NCI-H446 treated with DMSO at 0.1 percent for 48 hours (cell line): ENCODE data around the gene STIP1.
"Not testable (repeated sequence)": the region's sequence is repeated elsewhere in the genome, so short reads cannot be mapped to it uniquely, and the experiment has no call there.

Experiments used
- DNase-seq: peaks from one replicate; lab custom pipeline; 2025; lab: John Stamatoyannopoulos, UW

STIP1 gene

DNA sequence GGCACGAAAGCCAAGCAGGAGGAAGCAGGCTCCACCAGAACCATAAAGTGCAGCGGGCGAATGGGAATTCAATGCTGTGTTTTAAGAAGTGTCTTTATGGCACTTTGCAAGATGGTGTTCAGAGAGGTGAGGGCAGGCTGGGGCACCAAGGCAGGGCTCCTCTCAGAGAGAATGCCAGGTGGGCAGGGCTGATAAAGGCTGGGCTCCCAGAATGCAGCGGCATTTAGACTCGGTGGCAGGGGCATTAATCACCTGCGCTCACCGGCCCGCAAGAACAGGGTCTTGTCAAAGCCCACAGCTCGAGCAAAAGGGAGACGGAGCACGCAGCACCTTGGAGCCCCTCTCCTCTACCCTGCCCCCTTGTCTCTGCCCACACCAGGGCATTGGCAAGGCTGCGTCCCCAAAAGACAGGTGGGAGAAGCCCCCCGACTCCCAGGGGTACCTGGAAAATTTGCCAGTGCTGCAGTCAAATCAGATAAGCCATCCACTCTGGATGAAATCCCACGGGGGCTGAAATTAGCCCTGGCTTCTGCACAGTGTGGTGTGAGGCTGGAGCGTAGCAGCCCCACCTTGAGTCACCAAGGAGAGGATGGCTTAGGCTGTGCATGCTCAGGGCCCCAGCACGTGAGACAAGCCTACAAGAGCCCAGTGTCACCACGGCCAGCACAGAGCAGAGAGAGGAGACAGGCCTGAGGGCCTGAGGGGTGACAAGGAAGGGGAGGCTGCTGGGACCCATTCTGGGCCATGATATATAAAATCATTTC is 28.2 kb upstream of the STIP1 start:
- no peak for DNase-seq

DNA sequence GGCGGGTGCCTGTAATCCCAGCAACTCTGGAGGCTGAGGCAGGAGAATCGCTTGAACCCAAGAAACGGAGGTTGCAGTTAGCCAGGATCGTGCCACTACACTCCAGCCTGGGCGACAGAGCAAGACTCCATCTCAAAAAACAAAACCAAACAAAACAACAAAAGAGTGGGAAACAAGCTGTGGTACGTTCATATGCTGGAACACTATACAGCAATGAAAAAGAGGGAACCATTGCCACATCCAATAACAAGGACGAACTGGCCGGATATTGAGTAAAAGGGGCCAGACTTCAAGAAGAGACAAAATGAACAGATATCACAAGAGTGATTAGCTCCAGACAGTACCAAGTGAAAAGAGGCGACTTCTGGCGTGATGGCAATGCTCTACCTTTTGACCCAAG is 24.9 kb upstream of the STIP1 start:
- no peak for DNase-seq

DNA sequence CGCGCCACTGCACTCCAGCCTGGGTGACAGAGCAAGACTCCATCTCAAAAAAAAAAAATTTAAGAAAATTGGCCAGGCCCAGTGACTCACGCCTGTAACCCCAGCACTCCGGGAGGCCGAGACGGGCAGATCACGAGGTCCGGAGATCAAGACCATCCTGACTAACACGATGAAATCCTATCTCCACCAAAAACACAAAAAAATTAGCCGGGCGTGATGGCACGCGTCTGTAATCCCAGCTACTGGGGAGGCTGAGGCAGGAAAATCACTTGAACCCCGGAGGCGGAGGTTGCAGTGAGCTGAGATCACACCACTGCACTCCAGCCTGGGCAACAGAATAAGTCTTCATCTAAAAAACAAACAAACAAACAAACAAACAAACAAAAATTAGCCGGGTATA is 23.2 kb upstream of the STIP1 start:
- not testable (repeated sequence) for DNase-seq

DNA sequence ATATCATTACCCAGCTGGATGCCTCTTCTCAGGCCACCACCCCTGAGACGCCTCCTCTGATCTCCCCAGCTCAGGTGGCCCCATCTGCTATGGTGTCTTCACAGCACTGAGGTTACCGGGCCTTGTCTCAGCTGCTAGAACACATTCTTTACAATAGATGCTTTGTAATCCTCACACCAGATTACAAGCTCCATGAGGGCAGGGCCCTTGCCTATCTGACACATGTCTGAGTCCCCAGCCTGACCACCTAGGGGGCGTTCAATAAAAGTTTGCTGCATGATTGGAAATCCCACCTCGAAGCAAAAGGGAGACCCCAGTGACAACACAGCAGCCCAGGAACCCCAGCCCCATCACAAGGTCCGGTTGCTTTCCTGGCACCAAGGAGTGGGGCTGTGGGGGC is 22.0 kb upstream of the STIP1 start:
- DNase-seq = no peak

DNA sequence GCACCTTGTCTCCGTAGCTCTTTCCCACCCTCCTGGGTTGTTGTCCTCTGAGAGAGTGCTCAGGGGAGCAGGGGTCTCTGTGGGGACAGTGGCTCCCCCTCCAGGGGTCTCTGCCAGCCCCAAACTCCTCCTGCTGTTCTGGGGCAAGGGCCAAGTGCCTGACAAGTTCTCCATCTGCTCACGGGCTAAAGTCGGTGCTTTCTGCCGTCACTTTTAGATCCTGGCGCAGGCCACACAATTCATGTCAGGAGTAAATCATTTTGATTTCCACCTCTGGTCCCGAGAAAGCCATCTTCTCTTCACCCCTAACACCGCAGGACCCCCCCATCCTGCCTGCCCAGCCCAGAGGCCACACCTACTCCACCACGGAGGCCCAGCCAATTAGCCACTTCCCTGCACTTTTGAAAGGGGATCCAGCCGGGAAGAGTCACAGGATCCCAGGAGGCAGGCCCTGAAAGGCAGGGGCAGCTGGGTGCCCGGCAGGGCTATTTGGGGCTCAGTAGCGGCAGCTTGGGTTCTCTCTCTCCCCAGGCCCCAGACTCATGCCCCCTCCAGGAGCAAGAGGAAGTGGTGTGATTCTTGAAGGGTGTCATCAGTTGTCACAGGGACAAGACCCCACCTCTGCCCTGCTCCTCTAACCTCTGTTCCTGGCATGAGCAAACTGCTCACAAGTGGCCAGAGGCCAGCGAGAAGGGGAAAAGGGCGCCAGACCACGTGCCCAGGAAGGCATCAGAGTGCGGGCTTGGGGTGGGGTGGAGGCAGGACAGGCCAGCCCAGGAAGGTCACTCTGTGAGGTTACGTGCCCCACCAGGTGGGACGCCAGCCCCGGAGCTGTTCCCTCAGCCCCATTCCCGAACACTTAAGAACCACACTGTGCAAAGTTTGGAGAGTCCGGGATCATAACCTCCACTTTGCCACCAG is 21.3 kb upstream of the STIP1 start:
- DNase-seq = no peak

DNA sequence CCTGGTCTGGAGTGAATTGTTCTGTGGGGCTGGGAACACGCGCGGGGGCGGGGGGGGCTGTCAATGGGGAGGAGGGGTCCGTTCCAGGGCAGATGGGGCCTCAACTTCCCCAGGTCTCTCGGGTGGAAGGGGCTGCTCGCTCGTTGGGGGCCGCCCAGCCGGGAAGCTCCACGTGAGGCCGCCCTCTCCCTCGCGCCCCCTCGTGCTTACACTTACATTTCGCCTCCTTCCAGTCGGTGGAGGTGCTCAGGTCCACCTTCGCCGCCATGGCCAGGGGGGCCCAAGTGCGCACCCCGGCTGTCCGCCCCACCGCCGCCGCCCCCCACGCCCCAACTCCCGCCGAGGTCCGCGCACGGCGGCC is 20.5 kb upstream of the STIP1 start:
- no peak for DNase-seq

DNA sequence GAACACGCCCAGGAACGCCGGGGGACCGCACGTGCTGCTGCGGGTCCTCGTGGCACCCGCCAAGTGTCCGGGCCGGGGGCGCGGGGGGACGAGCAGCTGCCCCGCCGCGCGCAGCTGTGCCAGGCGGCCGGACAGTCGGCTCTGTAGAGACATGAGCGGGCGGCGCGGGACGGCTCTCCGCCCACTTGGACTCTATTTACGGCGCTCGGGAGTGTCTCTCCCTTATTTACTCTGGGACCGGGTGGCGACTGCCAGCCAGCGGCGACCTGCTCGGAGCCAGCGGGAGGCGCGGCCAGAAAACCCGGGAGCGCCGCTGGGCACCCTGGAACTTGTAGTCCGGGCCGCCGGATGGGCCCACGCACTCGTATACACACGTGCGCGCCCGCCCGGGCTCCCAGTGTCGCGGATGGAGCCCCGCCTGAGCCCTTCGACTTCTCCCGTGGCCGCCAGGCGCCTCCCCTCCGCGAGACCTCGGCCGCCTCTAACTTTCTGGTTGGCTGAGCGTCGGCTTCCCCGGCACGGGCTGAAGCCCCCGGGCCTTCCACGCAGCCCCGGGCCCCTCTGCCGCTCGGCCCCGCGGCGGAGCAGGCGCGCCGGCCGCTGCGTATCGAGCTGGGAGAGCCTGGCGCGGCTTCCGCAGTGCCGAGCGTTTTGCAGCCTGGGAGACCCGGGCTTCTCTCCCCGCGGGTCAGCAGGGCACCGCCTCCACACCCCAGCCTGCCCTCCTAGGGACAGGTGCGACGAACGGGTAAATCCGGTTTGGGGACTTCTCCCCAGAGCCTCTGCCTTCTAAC is 19.9 kb upstream of the STIP1 start, which contains the start of gene MACROD1:
TSS of gene MACROD1 (minus strand) at position 272 of the 794 bp plus-strand sequence. CDS start at position 153, 119 bp downstream.
- peak; percentile 79 for DNase-seq

DNA sequence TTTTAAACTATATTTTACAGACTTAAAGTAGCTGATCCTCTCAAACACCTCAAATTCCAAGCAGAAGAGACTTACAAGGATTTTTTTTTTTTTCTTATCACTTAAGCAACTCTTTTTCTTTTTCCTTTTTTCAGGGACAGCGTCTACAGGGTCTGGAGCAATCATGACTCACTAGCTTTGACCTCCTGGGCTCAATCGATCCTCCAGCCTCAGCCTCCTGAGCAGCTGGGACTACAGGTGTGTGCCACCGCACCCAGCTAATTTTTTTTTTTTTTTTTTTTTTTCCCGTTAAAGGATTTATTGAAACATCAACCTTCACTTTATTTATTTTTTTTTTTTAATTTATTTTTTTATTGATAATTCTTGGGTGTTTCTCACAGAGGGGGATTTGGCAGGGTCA is 15.6 kb upstream of the STIP1 start:
- no peak for DNase-seq

DNA sequence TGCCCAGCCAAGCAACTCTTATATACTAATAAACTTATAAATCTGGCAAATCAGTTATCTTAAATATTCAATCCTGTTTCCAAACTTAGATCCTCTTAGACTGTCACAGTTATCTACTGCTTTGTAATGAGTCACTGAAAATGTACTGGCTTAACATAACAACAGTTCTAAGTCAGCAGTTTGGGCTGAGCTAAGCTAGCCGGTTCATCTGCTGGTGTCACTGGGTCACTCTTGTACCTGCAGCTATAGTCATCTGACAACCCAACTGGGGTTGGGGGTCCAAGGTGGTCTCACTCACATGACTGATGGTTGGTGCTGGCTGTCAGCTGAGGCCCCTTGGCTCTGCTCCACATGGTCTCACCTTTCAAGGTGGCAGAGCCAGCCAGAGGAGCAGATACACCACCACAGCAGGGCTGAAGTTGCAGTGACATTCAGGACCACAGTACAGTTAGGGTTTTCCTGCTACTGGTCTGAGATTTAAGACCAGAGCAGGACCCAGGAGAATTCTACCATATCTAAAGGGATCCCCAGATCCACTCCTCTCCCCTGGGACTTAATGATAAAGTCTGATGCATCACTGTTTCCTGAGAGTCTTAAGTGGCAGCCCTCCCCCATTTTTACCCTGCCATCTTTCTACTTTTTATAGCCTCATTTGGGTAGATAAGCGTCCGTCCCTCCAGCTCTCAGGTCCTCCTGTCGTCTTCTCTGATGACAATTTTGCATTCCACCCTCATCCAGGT is 12.2 kb upstream of the STIP1 start:
- no peak for DNase-seq

DNA sequence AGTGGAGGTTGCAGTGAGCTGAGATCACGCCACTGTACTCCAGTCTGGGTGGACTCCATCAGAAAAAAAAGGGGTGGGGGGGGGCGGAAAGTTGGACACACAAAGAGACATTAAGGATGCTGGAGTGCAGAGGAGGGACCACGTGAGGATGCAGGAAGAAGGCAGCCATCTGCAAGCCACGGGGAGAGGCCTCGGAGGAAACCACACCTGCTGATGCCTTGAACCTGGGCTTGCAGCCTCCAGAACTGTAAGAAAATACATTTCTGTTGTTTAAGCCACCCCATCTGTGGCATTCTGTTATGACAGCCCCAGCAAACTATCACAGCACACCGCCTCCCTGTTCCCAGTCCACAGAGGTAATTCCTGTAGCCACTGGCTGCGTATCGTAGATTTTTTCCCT is 9.2 kb upstream of the STIP1 start:
- DNase-seq = no peak

DNA sequence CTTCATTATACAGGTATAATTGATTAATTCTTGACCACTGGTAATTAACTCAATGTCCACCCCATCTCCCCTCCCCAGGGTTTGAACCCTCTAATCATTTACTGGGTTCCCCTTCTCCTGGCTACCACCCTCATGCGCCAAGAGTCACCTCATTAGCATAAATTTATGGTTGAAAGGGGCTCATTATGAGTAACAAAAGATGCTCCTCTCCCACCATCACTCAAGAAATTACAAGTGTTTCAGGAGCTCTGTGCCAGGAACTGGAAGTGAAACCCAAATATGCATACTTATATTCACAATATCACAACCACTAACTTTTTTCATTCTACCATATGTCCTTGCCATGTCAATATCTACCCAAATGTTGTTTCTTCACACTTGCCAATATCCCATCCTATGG is 7.8 kb upstream of the STIP1 start:
- DNase-seq = no peak

DNA sequence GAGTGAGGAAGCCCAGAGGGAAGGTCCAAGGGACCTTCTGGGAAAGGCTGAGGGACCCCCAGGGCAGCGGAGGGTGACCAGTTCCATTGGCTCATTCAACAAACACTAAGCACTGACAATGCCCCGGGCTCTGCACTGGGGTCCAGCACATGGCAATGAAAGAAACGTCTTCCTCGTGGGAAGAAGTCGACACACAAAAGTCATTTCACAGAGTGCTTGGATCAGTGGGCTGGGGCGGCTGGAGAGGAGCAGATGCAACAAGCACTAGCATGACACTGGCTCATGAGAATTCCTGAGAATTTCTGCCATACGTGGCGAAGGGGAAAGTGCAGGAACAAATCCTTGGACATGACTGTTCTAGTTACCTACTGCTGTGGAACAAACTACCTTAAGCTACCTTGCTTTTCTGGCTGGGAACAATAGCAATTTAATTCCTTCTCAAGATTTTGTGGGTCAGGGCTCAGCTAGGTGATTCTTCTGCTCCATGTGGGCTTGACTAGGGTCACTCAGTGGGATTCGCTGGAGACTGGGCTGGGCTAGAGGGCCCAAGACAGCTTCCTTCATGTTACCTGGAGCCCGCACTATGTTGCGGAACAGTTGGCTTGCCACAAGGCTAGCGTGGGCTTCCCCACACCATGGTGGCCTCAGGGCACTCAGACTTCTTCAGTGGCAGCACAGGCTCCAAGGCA is 6.9 kb upstream of the STIP1 start:
- no peak for DNase-seq

DNA sequence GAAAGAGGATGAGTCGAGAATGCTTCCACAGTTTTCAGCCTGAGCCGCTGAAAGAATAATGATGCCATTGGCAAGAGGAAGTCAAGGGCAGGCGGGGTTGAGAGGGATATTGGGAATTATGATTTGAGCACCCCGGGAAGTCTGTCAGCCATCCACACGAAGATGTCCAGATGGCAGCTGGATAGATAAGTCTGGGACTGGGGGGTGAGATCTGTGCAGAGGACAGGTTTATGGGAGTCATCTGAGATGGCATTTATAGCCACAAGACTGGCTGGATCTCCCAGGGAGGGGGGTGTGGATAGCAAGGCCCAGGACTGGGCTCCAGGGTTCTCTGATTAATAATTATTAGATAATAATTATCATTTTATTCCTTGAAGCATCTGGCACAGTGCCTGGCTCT is 5.1 kb upstream of the STIP1 start:
- DNase-seq = no peak

DNA sequence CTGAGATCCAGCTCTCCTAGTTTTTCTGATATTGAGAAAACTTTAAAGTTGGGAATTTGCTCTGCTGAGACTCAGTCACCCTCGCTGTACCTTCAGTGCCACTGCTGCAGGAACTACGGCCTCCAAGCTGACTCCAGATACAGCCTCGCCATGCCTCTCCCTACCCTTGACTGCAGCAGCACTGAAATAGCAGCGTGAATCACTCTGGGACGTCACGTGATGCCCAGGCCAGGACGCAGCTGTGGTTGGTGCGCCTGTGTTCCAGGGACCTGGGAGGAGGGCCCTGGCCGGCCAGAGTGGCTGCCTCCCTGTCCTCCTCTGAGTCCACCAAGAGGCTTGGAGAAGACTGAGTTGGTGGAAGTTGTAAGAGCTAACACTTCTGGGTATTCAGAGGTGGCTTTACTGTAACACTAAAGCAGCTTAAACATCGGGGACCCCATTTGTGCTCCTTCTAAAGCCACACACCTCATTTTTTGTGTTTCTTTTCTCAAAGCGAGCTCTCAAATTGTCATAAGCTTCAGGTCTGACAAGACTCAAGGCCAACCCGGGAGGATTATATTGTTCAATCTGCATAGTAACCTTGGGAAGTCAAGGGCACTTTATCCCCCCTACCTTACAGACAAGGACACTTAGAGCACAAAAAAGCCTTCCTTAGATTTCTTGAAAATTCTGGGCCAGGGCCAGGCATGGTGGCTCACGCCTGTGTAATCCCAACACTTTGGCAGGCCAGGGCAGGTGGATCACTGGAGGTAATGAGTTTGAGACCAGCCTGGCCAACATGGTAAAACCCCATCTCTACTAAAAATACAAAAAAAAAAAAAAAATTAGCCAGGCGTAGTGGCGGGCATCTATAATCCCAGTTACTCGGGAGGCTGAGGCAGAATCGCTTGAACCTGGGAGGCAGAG is 4.2 kb upstream of the STIP1 start:
- DNase-seq = peak; percentile 70

DNA sequence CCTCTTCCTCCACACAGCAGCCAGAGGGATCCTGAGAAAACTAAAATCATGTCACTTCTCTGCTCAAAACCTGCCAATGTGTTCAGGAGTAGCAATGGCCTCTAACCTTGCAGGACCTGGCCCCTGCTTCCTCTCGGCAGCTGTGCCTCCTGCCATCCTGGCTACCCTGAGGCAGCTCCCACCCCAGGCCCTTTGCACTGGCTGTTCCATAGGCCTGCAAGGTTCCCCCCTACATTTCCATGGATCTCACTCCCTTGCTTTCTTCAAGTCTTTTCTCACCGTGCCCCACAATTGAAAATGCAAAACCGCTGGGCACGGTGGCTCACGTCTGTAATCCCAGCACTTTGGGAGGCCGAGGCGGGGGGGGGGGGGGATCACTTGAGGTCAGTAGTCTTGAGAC is 2.1 kb upstream of the STIP1 start:
- no peak for DNase-seq

DNA sequence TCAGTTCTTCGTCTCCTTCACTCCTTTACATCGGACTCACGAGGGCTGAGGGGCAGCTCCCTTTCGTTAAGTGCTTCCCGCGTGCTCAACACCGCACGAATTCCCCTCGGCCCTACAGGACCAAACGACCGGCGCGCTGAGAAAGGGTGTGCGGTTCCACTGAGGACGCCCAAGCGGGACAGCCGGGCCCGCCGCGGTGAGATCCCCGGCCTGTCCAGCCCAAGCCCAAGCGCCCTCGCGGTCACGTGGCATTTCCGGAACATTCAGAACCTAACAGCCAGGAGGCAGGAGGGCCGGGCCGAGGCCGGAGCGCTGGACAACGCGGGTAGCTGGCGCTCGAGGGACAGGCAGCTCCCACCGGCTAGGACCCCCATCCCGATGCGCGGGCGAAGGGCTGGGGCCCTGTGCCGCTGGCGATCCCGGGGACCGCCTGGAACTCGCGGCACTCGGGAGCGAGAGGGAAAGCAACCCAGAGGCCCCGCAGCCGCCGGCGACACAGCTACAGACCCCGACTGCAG is 737 bp upstream of the STIP1 start:
- no peak for DNase-seq

DNA sequence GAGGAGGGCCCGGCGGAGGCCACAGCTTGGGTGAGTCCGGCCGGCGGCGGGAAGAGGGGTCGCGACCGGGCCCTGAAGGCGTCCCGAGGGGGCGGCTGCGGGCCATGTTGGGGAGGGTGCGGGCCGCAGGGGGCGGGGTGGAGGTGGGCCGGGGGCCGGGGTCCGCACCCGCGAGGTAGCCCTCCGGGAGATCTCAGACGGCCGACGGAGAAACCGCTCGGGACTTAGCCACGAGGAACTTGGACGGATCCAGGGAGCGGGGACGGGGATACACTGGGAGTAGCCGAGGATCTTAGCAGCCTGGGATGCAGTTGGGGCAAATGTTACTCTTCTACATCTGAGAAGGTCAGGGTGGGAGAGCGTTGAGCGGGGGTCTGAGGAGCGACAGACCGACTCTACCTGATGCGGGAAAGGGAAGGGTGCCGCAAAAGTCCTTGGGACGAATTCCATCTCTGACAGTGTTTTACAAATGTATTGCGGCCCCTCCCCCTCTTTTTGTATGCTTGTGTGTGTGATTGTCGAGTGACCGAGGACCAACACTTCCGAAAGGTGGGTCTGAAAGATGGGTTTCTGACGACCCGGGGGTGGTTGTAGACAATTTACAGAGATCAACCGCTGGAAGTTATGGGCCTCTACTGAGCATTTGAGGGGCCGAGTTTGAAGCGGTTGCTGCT is 658 bp downstream of the STIP1 start:
- DNase-seq = no peak

DNA sequence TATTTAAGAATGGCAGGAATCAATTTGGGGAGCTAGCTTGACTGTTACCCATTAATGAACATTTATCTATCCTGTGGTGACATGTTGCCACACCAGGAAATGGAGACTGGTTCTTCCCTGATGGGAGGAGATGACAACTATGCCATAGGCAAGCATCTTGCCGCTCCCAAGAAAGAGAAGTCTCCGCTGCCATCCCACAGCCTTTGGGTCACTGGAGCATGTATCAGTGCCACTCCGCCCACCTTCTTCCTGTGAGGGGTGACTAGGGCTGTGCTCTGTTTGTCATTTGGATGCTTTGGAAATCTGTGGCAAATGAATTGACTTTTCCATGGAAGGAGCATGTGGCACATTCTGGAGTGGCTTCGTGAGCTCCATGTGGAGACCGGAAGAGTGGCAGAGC is 6.5 kb downstream of the STIP1 start:
- DNase-seq = no peak

DNA sequence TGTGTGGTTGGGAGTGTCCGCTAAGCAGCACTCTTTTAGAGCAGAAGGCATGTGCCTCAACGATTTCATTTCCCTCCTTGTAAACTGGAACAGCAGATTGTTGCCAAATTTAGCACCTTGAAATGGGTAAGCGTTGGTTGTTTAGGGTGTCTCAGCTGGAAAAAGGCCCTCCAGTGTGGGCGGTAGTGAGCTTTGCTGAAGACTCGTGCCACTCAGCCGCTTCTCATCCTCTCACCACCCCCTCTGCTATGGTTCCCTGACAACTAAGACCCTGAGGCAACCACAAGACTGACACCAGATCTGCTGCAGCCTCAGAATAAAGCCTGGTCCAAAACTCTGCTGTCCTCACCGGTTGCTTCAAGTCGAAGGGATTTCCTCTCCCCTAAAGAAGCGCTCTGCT is 10.7 kb downstream of the STIP1 start:
- DNase-seq = no peak
